Measurements from ENCODE around the gene LGR4.

LGR4 gene

GRCh38 chr11:27396259-27396839 is 76.2 kb downstream of the LGR4 start:
- no peak for DNase-seq

GRCh38 chr11:27395556-27396258 is 76.9 kb downstream of the LGR4 start:
- DNase-seq: no peak

GRCh38 chr11:27394781-27395228 is 77.8 kb downstream of the LGR4 start:
- DNase-seq: no peak

DNA sequence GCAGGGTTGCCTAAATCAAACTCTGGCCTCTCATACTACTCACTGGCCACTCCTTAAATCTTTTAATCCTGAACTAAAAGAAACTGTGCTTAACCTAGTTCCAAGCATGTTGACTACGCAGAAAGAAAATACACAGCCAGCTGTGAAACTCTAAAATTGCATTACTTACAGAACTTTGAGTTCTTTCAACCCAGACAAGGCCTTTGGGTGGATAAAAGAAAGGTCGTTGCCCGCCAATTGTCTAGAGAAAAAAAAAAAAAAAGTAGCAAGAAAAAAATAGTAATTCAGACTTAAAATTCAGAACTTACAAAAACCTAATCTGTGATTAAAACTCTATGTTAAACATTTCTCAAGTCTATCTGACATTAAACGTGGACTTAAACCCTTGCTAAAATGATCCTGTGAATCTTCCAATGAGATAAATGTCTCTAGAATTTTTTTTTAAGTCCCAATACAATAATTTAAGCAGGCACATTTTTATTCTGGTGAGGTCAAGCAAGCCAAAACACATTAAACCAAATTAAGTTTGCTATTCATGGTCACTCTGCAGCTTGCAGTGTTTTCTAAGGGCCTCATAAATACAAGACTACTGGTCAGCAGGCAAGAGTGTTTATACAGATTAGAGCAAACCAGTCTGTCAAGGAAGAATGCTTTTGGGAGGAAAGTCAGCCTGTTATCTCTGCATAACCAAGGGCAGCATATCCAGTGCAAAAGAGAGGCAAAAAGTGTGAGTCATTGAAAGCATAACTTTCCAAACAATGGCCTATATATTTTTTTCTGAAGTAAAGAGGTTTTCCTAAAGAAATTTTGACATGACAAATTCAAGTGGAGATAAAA is 80.1 kb downstream of the LGR4 start:
- DNase-seq: no peak

- no peak for DNase-seq
Observed at GRCh38 chr11:27391331-27392015, 81.1 kb downstream of the LGR4 start.

DNA sequence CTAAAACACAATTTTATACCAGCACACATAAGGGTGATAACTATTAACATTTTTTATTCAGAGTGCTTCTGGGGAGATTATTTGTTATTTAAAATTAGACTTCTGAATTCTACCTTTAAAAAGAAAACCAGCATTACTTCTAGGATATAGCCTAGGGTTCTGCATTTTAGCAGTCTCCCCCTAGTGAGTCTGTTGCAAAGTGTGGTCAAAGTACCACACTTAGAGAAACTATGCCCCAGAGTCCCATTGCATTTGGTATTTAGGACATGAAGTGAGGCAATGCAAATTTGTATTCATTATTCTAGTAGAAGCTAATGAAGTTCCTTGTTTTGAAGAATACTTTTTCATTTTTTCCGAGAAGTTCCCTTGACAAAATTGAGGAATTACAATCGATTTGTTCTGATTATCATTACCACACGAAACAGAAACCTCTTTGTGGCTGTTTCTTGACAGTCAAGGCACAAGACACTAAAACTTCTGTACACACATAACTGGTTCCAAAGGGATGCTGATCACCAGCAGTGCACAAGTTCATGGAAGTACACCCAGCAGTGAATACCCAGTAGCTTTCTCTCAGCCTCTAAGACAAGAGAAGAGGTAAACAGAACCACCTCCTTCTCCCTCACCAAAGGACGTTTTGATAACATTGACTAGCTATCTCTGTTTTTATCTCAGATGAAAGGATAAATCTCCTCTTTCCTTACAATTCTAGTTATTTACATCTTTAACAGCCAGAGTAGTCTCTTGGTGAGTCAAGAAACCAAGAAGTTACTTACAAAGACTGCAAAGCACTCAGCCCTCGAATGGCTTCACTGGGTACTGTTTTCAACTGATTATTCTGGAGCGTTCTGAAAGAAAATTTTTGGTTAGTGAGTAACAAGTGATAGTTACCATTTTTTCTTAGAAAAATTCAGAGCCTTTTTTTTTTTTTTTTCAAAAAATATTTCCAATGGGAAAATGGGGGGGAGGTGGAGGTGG is 82.0 kb downstream of the LGR4 start:
- DNase-seq: no peak

- DNase-seq: no peak
Observed at GRCh38 chr11:27388869-27389268, 83.7 kb downstream of the LGR4 start.

DNA sequence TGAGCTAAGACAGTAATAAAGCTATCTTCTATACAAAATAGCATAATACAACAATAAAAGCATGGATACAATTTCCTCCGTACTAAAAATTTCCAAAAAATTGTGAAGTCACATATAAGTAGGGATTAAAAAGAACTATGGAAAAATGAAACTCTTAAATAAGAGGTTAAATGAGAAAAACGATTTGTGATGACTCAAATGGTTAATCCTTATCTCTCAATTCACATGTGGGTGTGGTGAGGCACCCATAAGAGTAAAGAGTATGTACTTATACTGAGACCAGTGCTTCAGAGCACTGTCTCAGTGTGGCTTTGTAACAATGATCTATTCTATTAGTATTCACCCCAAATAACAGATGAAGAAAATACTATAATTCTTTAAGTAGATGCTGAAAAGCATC is 84.6 kb downstream of the LGR4 start:
- no peak for DNase-seq

- DNase-seq: no peak
Observed at GRCh38 chr11:27387362-27387761, 85.2 kb downstream of the LGR4 start.

- DNase-seq: no peak
Observed at GRCh38 chr11:27386181-27386845, 86.3 kb downstream of the LGR4 start.

DNA sequence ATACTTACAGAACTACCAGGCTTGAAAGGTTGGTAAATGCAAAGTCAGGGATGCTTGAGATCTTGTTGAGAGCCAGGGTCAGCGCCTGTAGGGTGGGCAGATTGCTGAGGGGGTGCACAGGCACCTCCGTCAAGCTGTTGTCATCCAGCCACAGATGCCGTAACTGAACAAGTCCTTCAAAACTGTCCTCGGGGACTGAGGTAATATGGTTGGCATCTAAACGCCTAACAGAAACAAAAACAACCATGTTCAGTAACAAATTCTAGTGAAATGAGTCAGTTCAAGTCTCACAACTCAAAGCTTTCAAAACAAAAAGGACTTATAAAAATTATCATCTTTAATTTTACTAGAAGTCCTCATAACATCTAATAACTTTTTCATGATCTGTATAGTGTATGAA is 87.3 kb downstream of the LGR4 start:
- DNase-seq: no peak

- no peak for DNase-seq
Observed at GRCh38 chr11:27384227-27384626, 88.4 kb downstream of the LGR4 start.

DNA sequence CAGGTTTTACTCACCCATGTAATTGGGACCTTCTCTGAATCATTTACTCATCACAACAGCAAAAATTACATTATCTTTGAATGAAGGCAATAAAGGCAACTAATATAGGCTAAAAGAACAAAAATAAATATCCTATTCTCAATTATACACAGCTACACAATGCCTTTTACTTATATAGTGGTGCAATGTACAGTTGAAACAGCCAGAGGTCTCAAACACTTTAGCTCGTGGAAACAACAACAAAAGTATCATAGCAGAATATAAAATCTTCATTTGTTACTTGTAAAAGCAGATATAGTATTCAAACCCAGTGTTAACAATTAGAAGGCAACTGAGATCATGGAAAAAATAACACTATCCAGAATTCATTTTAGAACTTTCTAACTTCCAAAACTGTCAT is 88.9 kb downstream of the LGR4 start:
- DNase-seq: no peak

DNA sequence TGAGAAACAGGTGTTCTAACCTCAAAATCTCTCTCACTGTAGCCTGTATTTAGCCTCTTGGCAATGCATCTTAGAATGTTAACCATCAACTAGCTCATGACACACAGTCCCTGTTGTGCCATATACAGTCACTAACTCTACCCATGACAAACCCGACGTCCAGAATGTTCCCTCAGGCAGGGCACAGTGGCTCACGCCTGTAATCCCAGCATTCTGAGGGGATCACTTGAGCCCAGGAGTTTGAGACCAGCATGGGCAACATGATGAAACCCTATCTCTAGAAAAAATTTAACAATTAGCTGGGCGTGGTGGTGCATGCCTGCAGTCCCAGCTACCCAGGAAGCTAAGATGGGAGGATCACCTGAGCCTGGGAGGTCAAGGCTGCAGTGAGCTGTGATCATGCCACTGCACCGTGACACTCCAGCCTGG is 91.3 kb downstream of the LGR4 start:
- DNase-seq: no peak

DNA sequence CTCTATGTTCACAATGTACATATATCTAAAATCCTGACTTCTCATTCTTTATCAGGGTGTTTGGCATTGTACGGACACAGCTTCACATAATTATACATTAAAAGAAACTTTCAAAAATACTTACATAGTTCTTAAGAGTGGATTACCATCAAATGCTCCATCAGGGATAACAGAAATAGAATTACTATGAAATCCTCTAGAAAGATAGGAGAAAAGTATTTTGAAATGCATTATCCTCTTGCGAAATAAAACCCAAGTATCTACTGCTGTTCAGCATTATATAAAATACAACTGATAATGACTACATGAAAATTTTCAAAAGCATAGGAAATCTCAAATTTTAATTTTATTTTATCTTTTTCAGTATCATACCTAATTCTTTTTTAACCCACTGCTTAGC is 91.8 kb downstream of the LGR4 start:
- no peak for DNase-seq

- DNase-seq: no peak
Observed at GRCh38 chr11:27379449-27379848, 93.1 kb downstream of the LGR4 start.

- DNase-seq: no peak
Observed at GRCh38 chr11:27375370-27375769, 97.2 kb downstream of the LGR4 start.

DNA sequence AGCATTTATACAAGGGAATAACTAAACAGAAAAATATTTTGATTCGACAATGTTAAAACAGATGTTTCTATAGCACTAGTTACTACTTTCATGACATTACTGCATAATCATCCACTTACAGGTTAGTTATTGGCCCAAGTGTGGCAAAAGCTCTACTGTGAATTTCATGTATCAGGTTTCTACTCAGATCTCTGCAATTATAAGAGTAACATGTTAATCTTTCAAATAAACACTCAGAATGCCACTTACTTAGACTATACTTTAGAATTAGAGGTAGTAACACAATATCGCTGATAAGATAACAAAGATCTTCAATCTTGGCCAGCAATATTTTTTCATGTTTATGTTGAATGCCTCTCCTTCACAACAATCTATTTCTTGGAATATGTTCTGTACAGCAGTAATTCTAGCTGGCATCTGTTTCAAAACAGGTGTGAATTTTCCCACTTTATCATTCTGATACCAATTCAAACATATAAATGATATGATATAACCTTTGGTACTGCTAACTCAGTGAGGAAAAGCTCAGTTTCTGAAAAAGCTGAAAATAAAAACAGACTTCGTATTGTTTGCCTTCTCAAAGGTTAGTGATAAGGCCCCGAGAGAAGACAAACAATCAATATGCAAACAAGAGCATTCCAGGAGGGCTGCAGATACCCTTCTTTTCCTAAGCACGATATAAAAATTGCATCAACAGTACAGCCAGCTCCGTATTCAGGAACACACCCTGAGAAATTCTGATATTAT is 98.6 kb downstream of the LGR4 start:
- DNase-seq: no peak

DNA sequence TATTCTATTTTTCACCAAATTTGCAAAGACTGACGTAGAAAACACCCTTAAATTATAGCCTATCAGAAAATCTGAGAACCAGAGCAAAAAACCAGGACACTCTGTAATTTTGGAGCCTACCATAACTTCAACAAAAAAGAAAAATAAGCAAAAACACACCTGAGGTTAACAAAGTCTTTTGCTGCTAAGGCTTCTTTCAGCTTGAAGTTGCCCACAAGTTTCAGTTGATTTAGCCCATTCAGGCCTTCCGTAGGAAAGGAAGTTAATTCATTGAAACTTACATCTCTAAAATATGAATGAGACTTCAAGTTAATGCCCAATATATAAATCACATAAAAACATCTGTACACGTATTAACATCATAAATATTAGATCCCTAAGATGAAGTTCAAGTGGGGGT is 99.2 kb downstream of the LGR4 start:
- no peak for DNase-seq

DNA sequence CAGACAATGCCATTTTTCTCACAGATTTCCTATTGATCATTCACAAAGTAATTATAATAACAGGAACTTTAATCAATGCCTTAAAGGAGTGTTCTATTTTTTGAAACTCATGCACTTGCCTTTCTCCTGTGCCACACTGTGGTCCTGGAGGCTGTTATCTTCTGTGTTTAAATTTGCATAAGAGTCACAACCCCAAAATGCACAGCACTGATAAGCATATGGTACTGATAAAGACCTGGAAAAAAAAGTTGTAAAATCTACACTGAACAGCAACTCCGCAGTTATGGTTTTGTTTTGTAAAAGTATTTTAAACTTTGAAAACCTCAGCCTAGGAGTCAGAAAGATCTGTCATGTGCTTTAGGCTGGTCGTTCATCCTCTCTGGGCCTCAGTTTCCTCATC is 100.4 kb downstream of the LGR4 start:
- no peak for DNase-seq

- DNase-seq: no peak
Observed at GRCh38 chr11:27371489-27371888, 101.1 kb downstream of the LGR4 start.

All from NCI-H1048 (cell line).